HG03139 (cell line): ENCODE measurements around the gene ZNF268.

ENCODE experiments used
- ATAC-seq: cut with Tn5 transposase; IDR thresholded peaks from one replicate; pipeline ENCODE4 v1.9.1; 2021; ENCODE audit not compliant: unreplicated experiment

Gene ZNF268

DNA sequence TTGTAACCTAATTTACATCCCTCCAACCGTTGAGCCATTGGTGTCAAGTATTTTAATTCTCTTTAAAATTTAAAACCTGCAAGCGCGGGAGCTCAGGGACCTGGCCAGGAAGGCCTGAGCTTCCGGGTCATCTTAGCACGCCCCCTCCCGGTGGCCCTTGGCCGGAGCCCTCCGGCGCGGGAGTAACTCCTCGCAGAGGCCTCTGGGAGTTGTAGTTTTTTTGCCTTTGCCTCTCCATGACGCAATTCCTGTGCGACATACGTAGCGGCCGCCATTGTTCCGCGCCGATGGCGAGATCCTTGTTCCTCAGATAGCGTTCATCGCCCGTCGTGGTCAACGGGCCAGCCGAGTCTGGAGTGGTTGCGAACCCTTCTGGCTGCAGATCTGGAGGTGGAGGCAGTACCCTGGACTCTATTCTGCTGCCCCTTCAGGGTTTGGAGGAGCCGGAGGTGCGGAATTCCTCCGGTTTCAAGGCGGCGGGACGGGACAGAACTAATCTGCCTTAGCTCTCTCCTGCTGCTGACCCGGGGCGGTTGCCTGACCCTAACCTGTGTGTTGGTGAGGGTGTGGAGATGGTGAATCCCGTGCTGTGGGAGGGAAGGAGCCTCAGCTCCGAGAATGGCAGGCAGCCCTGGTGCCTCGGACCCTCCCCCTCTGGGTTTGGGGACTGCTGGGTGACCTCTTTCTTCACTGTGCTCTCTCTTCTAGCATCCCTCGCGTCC is at the start of gene ZNF268:
TSS of gene ZNF268 (plus strand) at position 258 of the 722 bp plus-strand sequence. CDS start 503 bp downstream, outside the sequence.
- peak; percentile 98 for ATAC-seq

DNA sequence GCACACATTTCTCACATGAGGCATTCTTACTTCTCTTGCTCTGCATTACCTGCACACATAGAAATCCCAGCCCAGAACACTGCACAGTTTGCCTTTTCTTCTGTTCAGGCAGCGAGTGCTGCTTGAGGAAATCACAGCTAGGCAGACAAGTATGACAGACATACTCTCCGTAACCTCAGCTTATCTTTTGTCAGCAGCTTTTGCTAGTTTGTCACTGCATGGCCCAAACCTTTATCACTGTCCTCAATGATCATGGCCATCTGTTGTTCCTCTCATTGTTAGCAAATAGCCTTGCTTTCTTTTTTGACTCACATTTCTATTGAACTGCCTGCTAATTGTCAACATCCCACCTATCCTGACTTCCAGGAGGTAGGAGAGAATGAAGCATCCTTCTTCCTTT is 45.5 kb upstream of the ZNF268 start:
- no peak for ATAC-seq

DNA sequence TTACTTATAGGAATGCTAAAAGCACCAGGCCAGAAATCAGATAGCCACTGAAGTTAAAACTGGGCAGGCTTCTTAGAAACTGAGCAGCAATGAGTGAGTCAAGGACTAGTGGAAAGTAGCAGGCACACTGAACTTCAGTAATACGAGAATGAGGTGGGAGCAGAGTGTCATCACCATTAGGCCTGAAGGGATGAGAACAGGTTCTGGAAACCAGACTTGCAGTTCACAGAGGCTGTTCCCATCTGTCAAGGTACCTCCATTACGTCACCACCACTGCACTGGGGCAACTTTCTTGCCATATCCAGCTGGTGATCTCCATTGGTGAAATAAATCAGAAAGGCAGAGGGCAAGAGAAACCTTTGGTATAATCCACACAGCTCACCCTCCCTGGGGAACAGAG is 35.3 kb upstream of the ZNF268 start:
- ATAC-seq, result no peak

DNA sequence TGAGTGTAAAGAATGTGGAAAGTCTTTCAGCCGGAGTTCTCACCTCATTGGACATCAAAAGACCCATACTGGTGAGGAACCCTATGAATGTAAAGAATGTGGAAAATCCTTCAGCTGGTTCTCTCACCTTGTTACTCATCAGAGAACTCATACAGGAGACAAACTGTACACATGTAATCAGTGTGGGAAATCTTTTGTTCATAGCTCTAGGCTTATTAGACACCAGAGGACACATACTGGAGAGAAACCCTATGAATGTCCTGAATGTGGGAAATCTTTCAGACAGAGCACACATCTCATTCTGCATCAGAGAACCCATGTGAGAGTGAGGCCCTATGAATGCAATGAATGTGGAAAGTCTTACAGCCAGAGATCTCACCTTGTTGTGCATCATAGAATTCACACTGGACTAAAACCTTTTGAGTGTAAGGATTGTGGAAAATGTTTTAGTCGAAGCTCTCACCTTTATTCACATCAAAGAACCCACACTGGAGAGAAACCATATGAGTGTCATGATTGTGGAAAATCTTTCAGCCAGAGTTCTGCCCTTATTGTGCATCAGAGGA is 25.1 kb upstream of the ZNF268 start:
- ATAC-seq, result no peak

DNA sequence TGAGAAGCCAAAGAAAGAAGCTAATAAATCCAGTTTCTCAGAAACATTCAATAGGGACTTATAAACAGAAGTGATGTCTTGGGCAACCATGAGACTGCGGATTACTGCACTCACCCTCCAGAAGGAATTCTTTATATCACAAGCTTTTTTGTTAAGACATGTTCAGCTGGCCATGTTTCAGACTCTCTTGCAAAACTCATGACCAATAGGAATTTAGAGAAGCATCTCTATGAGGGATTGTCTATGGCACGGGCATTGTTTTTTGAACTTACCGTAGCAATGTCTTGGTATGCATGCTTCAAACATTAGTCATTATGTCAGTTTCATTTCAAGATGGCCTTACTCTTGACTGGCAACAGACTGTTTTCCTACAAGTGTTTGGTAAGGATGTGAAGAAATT is 15.5 kb upstream of the ZNF268 start:
- no peak for ATAC-seq

DNA sequence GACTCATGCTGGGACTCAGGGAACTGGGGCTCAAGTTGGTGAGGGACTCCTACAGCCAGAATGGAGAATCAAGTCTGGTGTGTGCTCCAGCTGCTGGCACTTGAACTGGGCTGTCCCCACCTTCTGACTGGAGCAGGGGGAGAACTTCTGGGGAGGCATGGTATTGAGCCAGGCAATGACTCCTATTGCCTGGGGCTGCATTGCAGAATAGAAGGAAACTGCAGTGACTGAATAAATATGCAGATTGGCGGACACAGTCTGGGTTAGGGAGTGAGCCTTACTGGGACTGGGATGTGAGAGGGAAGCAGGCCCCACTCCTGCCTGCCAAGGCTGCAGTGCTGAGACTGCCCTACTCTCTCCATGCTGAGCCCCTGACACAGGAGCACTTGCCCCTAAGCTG is 8.8 kb upstream of the ZNF268 start:
- no peak for ATAC-seq

DNA sequence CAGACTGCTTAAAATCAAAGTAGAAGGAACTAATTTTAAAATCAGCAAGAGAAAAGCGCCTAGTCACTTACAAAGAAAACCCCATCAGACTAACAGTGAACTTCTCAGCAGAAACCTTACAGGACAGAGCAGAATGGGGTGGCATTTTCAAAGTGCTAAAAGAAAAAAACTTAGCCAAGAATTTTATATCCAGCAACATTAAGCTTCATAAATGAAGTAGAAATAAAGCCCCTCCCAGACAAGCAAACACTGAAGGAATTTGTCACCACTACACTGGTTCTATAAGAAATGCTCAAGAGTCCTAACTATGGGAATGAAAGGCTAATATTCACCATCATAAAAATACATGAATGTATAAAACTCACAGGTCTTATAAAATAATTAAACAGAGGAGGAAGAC is 6.4 kb upstream of the ZNF268 start:
- ATAC-seq, result no peak

DNA sequence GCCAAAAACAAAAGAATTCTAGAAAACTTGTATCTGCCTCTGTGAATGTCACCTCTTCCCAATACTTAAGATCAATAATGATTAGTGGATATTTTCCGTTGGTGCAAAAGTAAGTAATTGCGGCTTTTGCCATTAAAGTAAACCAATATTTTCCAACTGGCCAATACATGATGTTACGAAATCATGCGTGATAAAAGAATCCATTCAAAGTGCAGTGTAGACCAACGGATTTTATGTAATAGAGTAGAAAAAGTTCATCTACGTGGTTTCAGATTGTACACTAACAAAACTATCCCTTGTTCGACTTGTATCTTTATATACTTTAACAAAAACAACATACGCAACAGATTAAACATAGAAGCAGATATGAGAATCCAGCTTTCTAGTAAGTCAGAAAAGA is 626 bp upstream of the ZNF268 start:
- ATAC-seq, result no peak

DNA sequence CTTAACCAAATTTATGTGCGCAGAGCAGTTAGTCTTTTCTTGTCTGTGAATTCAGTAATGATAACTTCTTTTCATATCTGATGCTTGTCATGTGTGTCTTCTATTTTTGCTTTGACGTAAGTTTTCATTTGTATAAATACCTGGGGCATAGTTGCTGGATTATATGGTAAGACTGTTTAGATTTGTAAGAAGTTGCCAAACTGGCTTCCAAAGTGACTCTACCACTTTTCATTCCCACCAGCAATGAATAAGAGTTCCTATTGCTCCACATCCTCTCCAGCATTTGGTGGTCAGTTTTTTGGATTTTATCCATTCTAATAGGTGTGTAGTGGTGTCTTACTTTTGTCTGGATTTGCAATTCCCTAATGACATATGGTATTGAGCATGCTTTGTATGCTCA is 8.9 kb downstream of the ZNF268 start:
- no peak for ATAC-seq

DNA sequence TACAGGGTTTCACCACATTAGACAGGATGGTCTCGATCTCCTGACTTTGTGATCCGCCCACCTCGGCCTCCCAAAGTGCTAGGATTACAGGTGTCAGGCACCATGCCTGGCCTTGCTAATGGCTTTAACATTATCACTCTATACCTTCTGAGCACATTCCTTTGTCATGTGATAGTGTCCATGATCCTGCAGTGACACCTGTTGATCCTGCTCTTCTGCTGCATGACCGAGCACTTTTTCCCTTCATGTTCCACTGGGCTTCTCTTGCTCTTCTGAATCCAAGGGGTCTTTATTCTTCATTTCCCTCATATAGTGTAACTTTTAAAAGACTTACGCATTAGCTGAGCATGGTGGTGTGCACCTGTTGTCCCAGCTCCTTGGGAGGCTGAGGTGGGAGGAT is 11.6 kb downstream of the ZNF268 start:
- ATAC-seq, result no peak

DNA sequence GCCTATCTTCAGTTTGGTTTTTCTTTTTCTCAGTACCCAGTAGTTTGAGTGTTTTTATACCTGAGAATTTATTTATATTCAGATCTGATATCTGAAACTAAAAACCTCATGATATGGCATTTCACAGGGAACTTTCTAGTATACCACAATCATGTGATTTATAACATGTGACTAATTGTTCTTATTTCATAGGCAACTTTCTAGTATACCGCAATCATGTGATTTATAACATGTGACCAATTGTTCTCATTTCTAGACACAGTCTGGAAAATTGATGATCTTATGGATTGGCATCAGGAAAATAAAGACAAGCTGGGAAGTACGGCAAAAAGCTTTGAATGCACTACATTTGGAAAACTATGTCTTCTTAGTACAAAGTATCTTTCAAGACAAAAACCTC is 20.6 kb downstream of the ZNF268 start:
- ATAC-seq, result no peak

DNA sequence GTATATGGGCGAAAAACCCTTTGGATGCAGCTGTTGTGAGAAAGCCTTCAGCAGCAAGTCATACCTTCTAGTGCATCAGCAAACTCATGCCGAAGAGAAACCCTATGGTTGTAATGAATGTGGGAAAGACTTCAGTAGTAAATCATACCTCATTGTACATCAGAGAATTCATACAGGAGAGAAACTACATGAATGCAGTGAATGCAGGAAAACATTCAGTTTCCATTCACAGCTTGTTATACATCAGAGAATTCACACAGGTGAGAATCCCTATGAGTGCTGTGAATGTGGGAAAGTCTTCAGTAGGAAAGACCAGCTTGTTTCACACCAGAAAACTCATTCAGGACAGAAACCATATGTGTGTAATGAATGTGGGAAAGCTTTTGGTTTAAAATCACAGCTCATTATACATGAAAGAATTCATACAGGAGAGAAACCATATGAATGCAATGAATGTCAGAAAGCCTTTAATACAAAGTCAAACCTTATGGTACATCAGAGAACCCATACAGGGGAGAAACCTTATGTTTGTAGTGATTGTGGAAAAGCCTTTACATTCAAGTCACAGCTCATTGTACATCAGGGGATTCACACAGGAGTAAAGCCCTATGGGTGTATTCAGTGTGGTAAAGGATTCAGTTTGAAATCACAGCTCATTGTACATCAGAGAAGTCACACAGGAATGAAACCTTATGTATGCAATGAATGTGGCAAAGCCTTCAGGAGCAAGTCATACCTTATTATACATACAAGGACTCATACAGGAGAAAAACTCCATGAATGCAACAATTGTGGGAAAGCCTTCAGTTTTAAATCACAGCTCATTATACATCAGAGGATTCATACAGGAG is 21.4 kb downstream of the ZNF268 start:
- ATAC-seq, result no peak

DNA sequence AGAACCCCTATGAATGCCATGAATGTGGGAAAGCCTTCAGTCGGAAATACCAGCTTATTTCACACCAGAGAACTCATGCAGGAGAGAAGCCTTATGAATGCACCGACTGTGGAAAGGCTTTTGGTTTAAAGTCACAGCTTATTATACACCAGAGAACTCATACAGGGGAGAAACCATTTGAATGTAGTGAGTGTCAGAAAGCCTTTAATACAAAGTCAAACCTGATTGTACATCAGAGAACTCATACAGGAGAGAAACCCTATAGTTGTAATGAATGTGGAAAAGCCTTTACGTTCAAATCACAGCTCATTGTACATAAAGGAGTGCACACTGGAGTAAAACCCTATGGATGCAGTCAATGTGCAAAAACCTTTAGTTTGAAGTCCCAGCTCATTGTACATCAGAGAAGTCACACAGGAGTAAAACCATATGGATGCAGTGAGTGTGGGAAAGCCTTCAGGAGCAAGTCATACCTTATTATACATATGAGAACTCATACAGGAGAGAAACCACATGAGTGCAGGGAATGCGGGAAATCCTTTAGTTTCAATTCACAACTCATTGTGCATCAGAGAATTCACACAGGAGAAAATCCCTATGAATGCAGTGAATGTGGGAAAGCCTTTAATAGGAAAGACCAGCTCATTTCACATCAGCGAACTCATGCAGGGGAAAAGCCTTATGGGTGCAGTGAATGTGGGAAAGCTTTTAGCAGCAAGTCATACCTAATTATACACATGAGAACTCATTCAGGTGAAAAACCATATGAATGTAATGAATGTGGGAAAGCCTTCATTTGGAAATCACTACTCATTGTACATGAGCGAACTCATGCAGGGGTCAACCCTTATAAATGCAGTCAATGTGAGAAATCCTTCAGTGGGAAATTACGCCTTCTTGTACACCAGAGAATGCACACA is 22.3 kb downstream of the ZNF268 start:
- no peak for ATAC-seq

DNA sequence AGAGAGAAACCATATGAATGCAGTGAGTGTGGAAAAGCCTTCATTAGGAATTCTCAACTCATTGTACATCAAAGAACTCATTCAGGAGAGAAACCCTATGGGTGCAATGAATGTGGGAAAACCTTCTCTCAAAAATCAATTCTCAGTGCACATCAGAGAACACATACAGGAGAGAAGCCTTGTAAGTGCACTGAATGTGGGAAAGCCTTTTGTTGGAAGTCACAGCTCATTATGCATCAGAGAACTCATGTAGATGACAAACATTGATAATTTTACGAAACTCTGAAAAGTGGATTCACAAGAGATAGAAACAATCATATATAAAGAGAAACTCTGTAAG is 22.9 kb downstream of the ZNF268 start:
- ATAC-seq, result no peak

DNA sequence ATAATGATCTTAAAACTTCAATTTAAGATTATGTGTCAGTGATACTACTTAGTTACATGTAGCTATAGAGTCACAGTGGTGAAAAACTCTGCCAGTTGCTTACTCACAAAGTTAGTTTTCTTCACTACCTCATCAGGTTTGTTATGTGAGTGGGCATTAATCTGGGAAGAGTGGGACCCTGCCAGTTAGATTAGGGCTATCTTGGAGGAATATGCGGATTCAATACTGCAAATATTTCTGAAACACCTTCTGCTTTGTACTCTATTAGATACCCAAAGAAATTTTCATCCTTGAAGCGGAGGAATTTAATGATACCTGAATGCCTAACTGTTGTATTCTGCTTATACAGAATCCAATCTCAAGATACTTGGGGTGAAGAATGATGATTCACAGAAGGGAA is 25.1 kb downstream of the ZNF268 start:
- no peak for ATAC-seq

DNA sequence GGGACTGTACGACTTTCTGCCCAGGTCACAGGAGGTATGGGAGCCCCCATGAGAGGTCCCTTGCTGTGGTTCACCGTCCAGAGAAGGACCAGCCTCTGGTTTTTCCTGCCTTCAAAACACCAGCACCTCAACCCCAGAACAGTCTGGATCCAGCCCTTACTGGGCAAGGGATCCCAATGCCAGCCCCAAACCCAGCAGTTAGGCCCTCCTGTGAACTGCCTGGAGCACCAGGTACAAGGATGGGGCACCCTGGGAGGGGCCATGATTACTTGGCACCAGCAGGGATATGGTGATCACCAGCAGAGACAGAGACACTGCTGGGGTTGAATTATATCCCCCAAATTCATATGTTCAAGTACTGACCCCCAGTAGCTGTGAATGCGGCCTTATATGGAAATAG is 34.4 kb downstream of the ZNF268 start:
- no peak for ATAC-seq

DNA sequence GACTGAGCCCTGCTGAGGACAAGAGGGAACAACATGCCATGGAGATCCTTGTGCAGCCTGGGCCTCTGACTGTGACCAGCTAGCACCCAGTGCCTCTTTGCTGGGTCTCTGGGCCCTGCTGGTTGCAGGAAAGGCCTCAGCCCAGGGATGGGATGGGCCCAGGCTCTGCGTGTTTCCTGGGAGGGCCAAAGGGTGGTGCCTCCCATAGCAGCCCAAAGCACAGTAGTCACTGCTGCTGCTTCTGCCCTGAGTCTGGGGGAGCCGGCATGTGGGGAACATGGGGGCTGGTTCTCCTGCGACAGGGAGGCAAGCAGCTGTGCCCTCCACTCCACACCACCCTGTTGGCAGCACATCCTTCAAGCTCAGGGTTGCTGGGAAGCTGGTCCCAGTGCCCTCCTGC is 35.9 kb downstream of the ZNF268 start:
- no peak for ATAC-seq

DNA sequence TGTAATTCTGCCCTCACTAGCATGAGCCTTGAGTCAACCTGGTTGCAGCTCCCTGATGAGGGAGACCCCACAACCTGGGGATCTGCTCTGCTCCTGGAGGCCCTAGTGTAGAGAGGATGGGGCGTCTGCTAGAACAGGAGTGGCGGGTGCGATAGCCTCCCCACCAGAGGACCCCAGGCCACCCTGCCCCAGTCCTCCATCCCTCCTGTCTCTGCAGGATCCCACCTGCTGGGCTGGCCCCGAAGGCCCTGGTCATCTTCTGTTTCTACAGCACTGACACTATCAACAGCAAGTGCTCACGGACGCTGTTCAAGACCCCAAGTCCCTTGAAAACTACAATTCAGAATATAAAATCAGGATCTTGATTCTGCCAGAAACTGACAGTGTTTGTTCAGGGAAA is 39.2 kb downstream of the ZNF268 start:
- ATAC-seq, result no peak

DNA sequence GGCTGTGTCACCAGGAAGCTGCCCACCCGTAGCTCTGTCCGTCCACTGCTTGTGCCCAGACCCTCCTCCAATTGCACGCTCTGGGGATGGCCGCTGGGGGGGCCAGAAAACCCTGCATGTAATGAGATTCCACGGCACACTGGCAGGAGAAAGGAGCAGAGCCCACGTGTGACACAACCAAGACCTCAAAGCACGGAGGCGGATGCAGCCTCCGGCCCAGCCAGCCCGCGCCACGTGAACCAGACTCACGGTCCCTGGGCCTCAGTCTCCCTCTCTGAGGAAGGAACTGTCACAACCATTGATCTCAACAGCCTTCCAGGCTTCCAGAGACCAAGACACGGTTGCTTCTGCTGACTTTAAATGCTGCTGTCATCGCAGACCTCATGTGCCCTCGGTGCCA is 39.9 kb downstream of the ZNF268 start:
- no peak for ATAC-seq

DNA sequence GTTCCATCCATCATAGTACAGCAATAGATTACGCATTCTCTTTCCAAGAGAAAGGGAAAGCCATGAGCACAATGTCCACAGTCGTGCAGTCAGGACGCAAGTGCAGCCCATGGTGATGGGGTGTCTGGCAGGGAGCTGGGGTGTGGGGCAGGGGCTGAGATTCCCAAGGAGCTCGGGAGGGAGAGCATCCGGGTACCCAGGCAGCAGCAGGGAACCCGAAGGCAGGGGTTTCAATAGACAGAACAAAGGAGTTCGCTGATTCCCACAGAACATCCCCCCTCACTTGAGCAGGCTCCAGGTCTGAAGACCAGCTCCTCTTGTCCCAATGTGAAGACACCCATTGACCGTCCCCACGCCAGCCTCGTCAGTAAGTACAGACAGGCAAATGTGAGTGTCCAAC is 40.9 kb downstream of the ZNF268 start:
- no peak for ATAC-seq

DNA sequence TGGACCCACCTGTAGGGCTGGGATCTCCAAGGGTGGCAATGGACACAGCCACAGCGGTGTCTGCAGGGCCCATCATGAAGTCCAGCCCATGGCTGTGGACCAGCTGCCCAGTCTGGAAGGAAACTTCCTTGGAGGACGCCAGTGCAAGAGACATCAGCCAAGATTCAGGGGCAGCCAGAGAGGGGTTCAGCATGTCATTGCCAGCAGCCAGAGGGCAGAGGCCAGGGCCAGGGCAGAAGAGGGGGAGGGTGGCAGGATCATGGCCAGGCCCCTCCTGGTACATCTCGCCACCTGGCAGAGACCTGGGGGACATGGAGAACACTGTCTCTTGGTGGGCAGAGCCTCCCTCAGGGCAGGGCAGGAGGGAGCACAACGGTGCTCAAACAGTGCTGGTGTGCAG is 44.2 kb downstream of the ZNF268 start:
- no peak for ATAC-seq
